ENCODE data around the gene KDM3B. TPM values are rescaled to one million over a fixed set of nuclear protein-coding genes. Genes with fewer than 3 reads are reported as not detected.

The KDM3B gene
- total RNA-seq, 1 experiment from 2014 or later: 89.2 TPM

DNA sequence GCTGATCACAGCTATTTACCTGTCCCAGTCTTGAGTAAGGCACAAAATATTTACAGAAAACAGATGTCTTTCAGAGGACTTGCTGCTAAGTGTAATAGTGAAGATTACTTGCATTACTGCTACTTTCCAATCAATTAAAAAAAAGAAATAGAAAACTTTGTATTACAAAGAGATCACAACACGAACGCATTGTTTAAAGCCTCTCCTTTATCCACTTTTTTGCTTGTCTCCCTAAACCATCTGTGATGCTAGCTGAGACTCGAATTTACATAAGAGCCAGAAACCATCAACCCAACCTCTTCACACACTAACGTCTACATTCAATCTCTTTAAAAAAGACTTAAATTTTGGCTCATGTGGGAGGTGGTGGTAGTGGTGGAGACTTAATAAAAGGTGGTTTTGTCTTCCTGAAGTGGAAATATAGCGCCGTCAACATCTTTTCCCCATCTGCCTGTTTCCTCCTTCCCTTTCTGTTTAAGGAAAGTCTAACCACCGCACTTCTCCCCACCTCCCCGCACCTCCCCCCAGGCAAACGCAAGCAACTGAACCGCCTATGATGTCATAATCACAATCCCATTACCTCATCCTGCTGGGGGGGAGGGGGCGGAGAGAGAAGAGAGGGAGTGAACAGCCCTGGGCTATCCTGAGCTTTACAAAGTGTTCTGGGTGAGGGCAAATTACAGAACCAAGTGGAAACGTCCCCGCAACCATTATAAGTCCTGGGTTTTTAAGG lies 15.4 kb upstream of the KDM3B start:
- no peaks in the 10 kb centered on the region for H3K9me3 Mint-ChIP-seq
- H2BK120ac ChIP-seq (ENCODE audit: low read depth, low read length, poor library complexity, severe bottlenecking): no peak overlapping the region
- WGBS (ENCODE audit: extremely low coverage, insufficient read length, low lambda C conversion rate): no CpG with 5 or more reads among the region's 13 CpGs

More for the DNA sequence above, 15.4 kb upstream of the KDM3B start:
- Mint-ChIP-seq H3K27ac (peak overlapping the region; percentile 100), H3K27me3 (ENCODE audit: low read depth) (no peaks in the 10 kb centered on the region), H3K36me3 (ENCODE audit: insufficient read depth in 1 of 3, low read depth in 3 of 3) (peaks cover 10 to 24% (median 16%) of the 10 kb centered on the region in 3 experiments), H3K4me3 (peak overlapping the region; percentile 91 to 95), H3K4me1 (peaks cover 30 to 32% of the 10 kb centered on the region in 2 experiments)
- no peak overlapping the region for H2BK5ac ChIP-seq (ENCODE audit: insufficient read length, low read length)
- H3K14ac ChIP-seq (ENCODE audit: insufficient read depth, low read length): peak overlapping the region; percentile 56; the same call in 1 of the 2 replicates
- H3T11ph ChIP-seq (ENCODE audit: low read length): no peak overlapping the region
- H3K4me1 ChIP-seq (ENCODE audit: insufficient read depth, low read length): no peaks in the 10 kb centered on the region
- H3K4ac ChIP-seq (ENCODE audit: low read depth, low read length): no peak overlapping the region; the same call in 1 of the 2 replicates
- peak overlapping the region; percentile 69 for H3K18ac ChIP-seq (ENCODE audit: insufficient read length, low read depth, low read length)
- no peak overlapping the region for H3K23ac ChIP-seq (ENCODE audit: insufficient read length, low read depth, low read length)
- no peak overlapping the region for H2BK12ac ChIP-seq (ENCODE audit: insufficient read length, low read depth, low read length)
- peaks cover 13% of the 10 kb centered on the region for H3K23me2 ChIP-seq (ENCODE audit: insufficient read length, low read depth, low read length, poor library complexity, severe bottlenecking)
- H3K79me2 ChIP-seq (ENCODE audit: insufficient read depth, low read length): peaks cover 16% of the 10 kb centered on the region; the same call in 1 of the 2 replicates
- no peaks in the 10 kb centered on the region for H3K9me3 ChIP-seq (ENCODE audit: control insufficient read depth, low read depth, low read length)
- H2BK20ac ChIP-seq (ENCODE audit: low read depth, low read length, poor library complexity, severe bottlenecking): no peak overlapping the region
- H3K4me2 ChIP-seq (ENCODE audit: insufficient read depth, insufficient read length, low read length): peak overlapping the region; percentile 96
- TF ChIP-seq CTCF (conservative IDR thresholded peaks at IDR 0.05): no peak
- H3K27ac ChIP-seq (ENCODE audit: insufficient read length, low read depth, low read length): no peak overlapping the region
- no peak overlapping the region for H2AFZ ChIP-seq (ENCODE audit: low read length)
- peaks cover 5% of the 10 kb centered on the region for H3K79me1 ChIP-seq (ENCODE audit: insufficient read depth, low read depth, low read length, poor library complexity, severe bottlenecking)
- no peaks in the 10 kb centered on the region for H3K27me3 ChIP-seq (ENCODE audit: insufficient read depth, low read length)
- peak overlapping the region; percentile 31 for H3K9ac ChIP-seq (ENCODE audit: extremely low read depth, insufficient read length, low read length)
- no peak overlapping the region for H4K91ac ChIP-seq (ENCODE audit: insufficient read length, low read depth, low read length)
- H4K8ac ChIP-seq (replicated peaks; ENCODE audit: insufficient read length, low read depth, low read length): no peak overlapping the region
- no peak overlapping the region for H3K56ac ChIP-seq (ENCODE audit: insufficient read length, low read depth, low read length)
- H4K5ac ChIP-seq (ENCODE audit: insufficient read length, low read depth, low read length): no peak overlapping the region
- H2AK5ac ChIP-seq (ENCODE audit: insufficient read length, low read length): no peak overlapping the region
- peaks cover 3% of the 10 kb centered on the region for H4K20me1 ChIP-seq (ENCODE audit: control insufficient read depth, insufficient read depth, insufficient read length)
- H2BK15ac ChIP-seq (ENCODE audit: low read depth, low read length): no peak overlapping the region
- DNase-seq: no peak
